ENCODE measurements around the gene RNF31.

DNA sequence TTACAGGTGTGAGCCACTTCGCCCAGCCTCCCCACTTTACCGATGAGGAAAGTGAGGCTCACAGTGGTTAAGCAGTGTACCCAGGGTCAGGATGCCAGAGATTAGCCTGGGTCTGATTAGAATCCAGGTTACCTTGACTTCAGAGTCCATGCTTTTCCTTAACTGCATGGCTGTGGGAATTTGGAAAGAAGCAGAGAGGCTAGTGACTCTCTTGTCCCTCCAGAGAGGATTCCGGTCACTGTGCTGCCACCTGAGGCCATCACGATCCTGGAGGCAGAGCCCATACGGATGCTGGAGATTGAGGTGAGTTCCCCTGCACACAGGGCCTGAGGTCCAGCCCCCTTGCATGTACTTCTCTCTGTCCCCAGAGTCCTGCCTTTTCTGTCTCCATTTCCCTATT, 29.3 kb downstream of the RNF31 start:
- TF ChIP-seq EZH2phosphoT487 (IDR thresholded peaks at IDR 0.05; ENCODE audit: low read depth, severe bottlenecking, unreplicated experiment) (no peak), EZH2 (IDR thresholded peaks at IDR 0.05; ENCODE audit: borderline replicate concordance) (no peak)
- TF ChIP-seq, protein P1, sequence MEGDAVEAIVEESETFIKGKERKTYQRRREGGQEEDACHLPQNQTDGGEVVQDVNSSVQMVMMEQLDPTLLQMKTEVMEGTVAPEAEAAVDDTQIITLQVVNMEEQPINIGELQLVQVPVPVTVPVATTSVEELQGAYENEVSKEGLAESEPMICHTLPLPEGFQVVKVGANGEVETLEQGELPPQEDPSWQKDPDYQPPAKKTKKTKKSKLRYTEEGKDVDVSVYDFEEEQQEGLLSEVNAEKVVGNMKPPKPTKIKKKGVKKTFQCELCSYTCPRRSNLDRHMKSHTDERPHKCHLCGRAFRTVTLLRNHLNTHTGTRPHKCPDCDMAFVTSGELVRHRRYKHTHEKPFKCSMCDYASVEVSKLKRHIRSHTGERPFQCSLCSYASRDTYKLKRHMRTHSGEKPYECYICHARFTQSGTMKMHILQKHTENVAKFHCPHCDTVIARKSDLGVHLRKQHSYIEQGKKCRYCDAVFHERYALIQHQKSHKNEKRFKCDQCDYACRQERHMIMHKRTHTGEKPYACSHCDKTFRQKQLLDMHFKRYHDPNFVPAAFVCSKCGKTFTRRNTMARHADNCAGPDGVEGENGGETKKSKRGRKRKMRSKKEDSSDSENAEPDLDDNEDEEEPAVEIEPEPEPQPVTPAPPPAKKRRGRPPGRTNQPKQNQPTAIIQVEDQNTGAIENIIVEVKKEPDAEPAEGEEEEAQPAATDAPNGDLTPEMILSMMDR (IDR thresholded peaks at IDR 0.05; ENCODE audit: poor library complexity) = no peak
